A673 (cell line): ENCODE measurements around the gene PKD1.

Experiments
- CTCF ChIP-seq: fragments of 300-800, 200-600 bp; sonication (generic); conservative IDR thresholded peaks from 2 replicates; pipeline ENCODE4 v1.5.1; 2017; ENCODE audit warnings: low read depth, mild to moderate bottlenecking, antibody characterized with exemption, low read length, moderate library complexity, mixed read lengths
- EZH2 ChIP-seq: fragments of 200-600 bp; sonication (generic); IDR thresholded peaks from 2 replicates; pipeline ENCODE4 v1.6.1; 2017; ENCODE audit warnings: borderline replicate concordance, low read depth, mild to moderate bottlenecking, mixed read lengths, antibody characterized with exemption, low read length; ENCODE audit not compliant: poor library complexity, severe bottlenecking

GRCh38 chr16:2154533-2155090 lies 18.9 kb upstream of the PKD1 start:
- no peak for TF ChIP-seq CTCF
- no peak for TF ChIP-seq EZH2
